GM12864 (cell line): ENCODE data around the gene LMNTD1.

Source experiments
- DNase-seq: peaks from one replicate; pipeline ENCODE4 v3.0.0-alpha.2; 2011; ENCODE audit warnings: low read depth
- H3K4me3 ChIP-seq: 2 replicates; pipeline ENCODE4 v1.5.1; 2011; ENCODE audit warnings: mild to moderate bottlenecking, low read depth, low read length, control low read depth
- CTCF ChIP-seq: IDR thresholded peaks from 2 replicates; pipeline ENCODE4 v1.5.1; 2011; ENCODE audit warnings: low read depth, mild to moderate bottlenecking, moderate library complexity, low read length, control low read depth, inconsistent platforms; ENCODE audit errors: missing control alignments

Gene LMNTD1

GRCh38 chr12:25552681-25553080 lies 402 bp downstream of the LMNTD1 start:
- TF ChIP-seq CTCF = no peak
- H3K4me3 ChIP-seq = no peak overlapping the region
- DNase-seq = no peak

GRCh38 chr12:25550186-25550585 lies 2.9 kb downstream of the LMNTD1 start:
- no peak for TF ChIP-seq CTCF
- no peak for DNase-seq
- no peak overlapping the region for H3K4me3 ChIP-seq

- TF ChIP-seq CTCF = no peak
- no peak overlapping the region for H3K4me3 ChIP-seq
- no peak for DNase-seq
Measured at GRCh38 chr12:25549120-25549519, 4.0 kb downstream of the LMNTD1 start.

GRCh38 chr12:25546318-25546717 lies 6.8 kb downstream of the LMNTD1 start:
- no peak for DNase-seq
- no peak overlapping the region for H3K4me3 ChIP-seq
- TF ChIP-seq CTCF = no peak

- TF ChIP-seq CTCF = no peak
- no peak for DNase-seq
- no peak overlapping the region for H3K4me3 ChIP-seq
Measured at GRCh38 chr12:25533150-25533549, 19.9 kb downstream of the LMNTD1 start.

GRCh38 chr12:25531502-25532052 lies 21.5 kb downstream of the LMNTD1 start:
- TF ChIP-seq CTCF = no peak
- H3K4me3 ChIP-seq = no peak overlapping the region

GRCh38 chr12:25529738-25530137 lies 23.3 kb downstream of the LMNTD1 start:
- DNase-seq = no peak
- H3K4me3 ChIP-seq = no peak overlapping the region
- TF ChIP-seq CTCF = no peak

More at GRCh38 chr12:25531502-25532052, 21.5 kb downstream of the LMNTD1 start:
- DNase-seq = no peak
